Measurements from ENCODE around the gene WDR37. TPM values are rescaled to one million over a fixed set of nuclear protein-coding genes. Genes with fewer than 3 reads are reported as not detected.

The WDR37 gene
- polyA plus RNA-seq, 1 donor (not counting 4 experiments of a cell fraction or from before 2014, with no cell fraction given), result 16.0 TPM

DNA sequence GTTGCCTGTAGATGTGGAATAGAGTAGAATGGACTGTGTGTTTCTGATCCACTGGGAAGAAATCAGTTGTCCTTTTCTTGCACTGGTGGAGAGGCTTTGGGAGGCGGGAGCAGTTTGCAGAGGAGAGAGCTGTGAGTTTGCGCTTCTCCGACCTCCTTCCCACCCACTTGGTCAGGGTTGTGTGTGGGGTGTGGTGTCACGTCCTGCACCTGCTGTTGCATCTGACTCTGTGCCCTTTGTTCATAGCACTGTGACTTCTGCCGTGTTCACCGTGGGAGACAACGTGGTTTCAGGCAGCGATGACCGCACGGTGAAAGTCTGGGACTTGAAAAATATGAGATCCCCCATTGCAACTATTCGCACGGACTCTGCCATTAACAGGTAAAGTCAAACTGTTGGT, 67.8 kb downstream of the WDR37 start:
- no peak overlapping the region for H3K9ac ChIP-seq (ENCODE audit: control insufficient read depth, extremely low read depth, insufficient read depth, low read length)
- H3K79me2 ChIP-seq (ENCODE audit: control insufficient read depth, insufficient read depth, low read length), result peaks cover 17% of the 10 kb centered on the region
- H3K4me2 ChIP-seq (ENCODE audit: control insufficient read depth, extremely low read depth, insufficient read depth, low read depth, low read length), result no peak overlapping the region
- peaks cover 37 to 46% of the 10 kb centered on the region in 2 experiments for H3K36me3 ChIP-seq (ENCODE audit: control insufficient read depth in 2 of 2, extremely low read depth in 1 of 2, insufficient read depth in 2 of 2, low read length in 2 of 2)
- H3K4me1 ChIP-seq (ENCODE audit: control insufficient read depth, extremely low read depth, insufficient read depth, low read length), result no peaks in the 10 kb centered on the region
- no peak overlapping the region for H3K4me3 ChIP-seq (ENCODE audit: control insufficient read depth in 2 of 3, extremely low read depth in 1 of 3, insufficient read depth in 2 of 3, low read depth in 1 of 3, low read length in 3 of 3)
- FAIRE-seq, result no peak
- no peaks in the 10 kb centered on the region for H3K9me1 ChIP-seq (ENCODE audit: control insufficient read depth, extremely low read depth, insufficient read depth, low read length)
- H3K9me3 ChIP-seq (ENCODE audit: control insufficient read depth, low read depth, low read length), result no peaks in the 10 kb centered on the region
- no peaks in the 10 kb centered on the region for H3K27me3 ChIP-seq (ENCODE audit: control insufficient read depth, extremely low read depth, insufficient read depth, low read length)
- TF ChIP-seq EZH2 (IDR thresholded peaks at IDR 0.05; ENCODE audit: low read length), result no peak
- TF ChIP-seq, protein P1, sequence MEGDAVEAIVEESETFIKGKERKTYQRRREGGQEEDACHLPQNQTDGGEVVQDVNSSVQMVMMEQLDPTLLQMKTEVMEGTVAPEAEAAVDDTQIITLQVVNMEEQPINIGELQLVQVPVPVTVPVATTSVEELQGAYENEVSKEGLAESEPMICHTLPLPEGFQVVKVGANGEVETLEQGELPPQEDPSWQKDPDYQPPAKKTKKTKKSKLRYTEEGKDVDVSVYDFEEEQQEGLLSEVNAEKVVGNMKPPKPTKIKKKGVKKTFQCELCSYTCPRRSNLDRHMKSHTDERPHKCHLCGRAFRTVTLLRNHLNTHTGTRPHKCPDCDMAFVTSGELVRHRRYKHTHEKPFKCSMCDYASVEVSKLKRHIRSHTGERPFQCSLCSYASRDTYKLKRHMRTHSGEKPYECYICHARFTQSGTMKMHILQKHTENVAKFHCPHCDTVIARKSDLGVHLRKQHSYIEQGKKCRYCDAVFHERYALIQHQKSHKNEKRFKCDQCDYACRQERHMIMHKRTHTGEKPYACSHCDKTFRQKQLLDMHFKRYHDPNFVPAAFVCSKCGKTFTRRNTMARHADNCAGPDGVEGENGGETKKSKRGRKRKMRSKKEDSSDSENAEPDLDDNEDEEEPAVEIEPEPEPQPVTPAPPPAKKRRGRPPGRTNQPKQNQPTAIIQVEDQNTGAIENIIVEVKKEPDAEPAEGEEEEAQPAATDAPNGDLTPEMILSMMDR (optimal IDR thresholded peaks at IDR 0.05 in 1 of 3, IDR thresholded peaks at IDR 0.05 in 1 of 3, conservative IDR thresholded peaks at IDR 0.05 in 1 of 3; ENCODE audit: extremely low read depth in 1 of 3, insufficient read depth in 2 of 3, low read length in 3 of 3), result no peak
- H3K27ac ChIP-seq (ENCODE audit: control insufficient read depth, insufficient read depth, low read length), result no peak overlapping the region
- no peak for DNase-seq (ENCODE audit: low read depth, low spot score)
- dilution Hi-C loops (cut with MboI; ENCODE audit: extremely low pct_ligation_motif_present, low sequenced_read_pairs), result no loop called here
- H4K20me1 ChIP-seq (ENCODE audit: control insufficient read depth, extremely low read depth, insufficient read depth, low read length), result no peaks in the 10 kb centered on the region
- H2AFZ ChIP-seq (ENCODE audit: control insufficient read depth, low read length), result no peak overlapping the region

DNA sequence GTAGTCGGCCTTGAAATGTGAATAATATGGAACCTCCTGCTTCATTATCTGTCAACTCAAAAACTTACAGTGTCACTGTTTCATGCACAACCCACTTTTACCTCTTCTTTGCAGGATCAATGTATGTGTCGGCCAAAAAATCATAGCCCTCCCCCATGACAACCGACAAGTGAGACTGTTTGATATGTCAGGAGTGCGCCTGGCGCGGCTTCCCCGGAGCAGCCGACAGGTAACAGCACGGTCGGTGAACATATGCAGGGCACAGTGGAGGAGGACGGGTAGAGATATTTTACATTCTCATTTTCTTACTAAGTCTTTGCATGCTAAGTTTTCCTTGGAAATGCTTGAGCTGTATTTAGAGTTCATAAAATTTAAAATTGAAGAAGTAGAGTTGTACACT, 68.6 kb downstream of the WDR37 start:
- H3K9me1 ChIP-seq (ENCODE audit: control insufficient read depth, extremely low read depth, insufficient read depth, low read length), result no peaks in the 10 kb centered on the region
- dilution Hi-C loops (cut with MboI; ENCODE audit: extremely low pct_ligation_motif_present, low sequenced_read_pairs), result no loop called here
- H3K4me2 ChIP-seq (ENCODE audit: control insufficient read depth, extremely low read depth, insufficient read depth, low read depth, low read length), result no peak overlapping the region
- H2AFZ ChIP-seq (ENCODE audit: control insufficient read depth, low read length), result no peak overlapping the region
- no peaks in the 10 kb centered on the region for H3K9me3 ChIP-seq (ENCODE audit: control insufficient read depth, low read depth, low read length)
- peaks cover 43 to 49% of the 10 kb centered on the region in 2 experiments for H3K36me3 ChIP-seq (ENCODE audit: control insufficient read depth in 2 of 2, extremely low read depth in 1 of 2, insufficient read depth in 2 of 2, low read length in 2 of 2)
- no peaks in the 10 kb centered on the region for H3K4me1 ChIP-seq (ENCODE audit: control insufficient read depth, extremely low read depth, insufficient read depth, low read length)
- no peak overlapping the region for H3K27ac ChIP-seq (ENCODE audit: control insufficient read depth, insufficient read depth, low read length)
- peaks cover 17% of the 10 kb centered on the region for H3K79me2 ChIP-seq (ENCODE audit: control insufficient read depth, insufficient read depth, low read length)
- no peak overlapping the region for H3K4me3 ChIP-seq (ENCODE audit: control insufficient read depth in 2 of 3, extremely low read depth in 1 of 3, insufficient read depth in 2 of 3, low read depth in 1 of 3, low read length in 3 of 3)
- no peaks in the 10 kb centered on the region for H3K27me3 ChIP-seq (ENCODE audit: control insufficient read depth, extremely low read depth, insufficient read depth, low read length)
- no peak overlapping the region for H3K9ac ChIP-seq (ENCODE audit: control insufficient read depth, extremely low read depth, insufficient read depth, low read length)
- H4K20me1 ChIP-seq (ENCODE audit: control insufficient read depth, extremely low read depth, insufficient read depth, low read length), result no peaks in the 10 kb centered on the region
- FAIRE-seq, result no peak
- no peak for DNase-seq (ENCODE audit: low read depth, low spot score)
- TF ChIP-seq, protein P1 (optimal IDR thresholded peaks at IDR 0.05 in 1 of 3, IDR thresholded peaks at IDR 0.05 in 1 of 3, conservative IDR thresholded peaks at IDR 0.05 in 1 of 3; ENCODE audit: extremely low read depth in 1 of 3, insufficient read depth in 2 of 3, low read length in 3 of 3), result no peak
- no peak for TF ChIP-seq EZH2 (IDR thresholded peaks at IDR 0.05; ENCODE audit: low read length)
